Ectodermal cell (in vitro differentiated cells): Measurements from ENCODE around the gene FBXO42.

Source experiments
- H3K27ac ChIP-seq: 2 replicates; pipeline ENCODE4 v1.7.0; 2013; ENCODE audit warnings: mild to moderate bottlenecking, low read depth, low read length; ENCODE audit not compliant: insufficient read depth, poor library complexity, severe bottlenecking
- H3K27me3 ChIP-seq: 2 replicates; pipeline ENCODE4 v1.7.0; 2013; ENCODE audit warnings: mild to moderate bottlenecking, low read length; ENCODE audit not compliant: insufficient read depth, control insufficient read depth, poor library complexity, severe bottlenecking
- H3K36me3 ChIP-seq: one replicate; pipeline ENCODE4 v1.7.0; 2013; ENCODE audit warnings: low read length; ENCODE audit not compliant: control insufficient read depth, insufficient read depth
- H3K4me1 ChIP-seq: one replicate; pipeline ENCODE4 v1.7.0; 2013; ENCODE audit warnings: low read length; ENCODE audit not compliant: control insufficient read depth, insufficient read depth
- H3K4me3 ChIP-seq: 2 replicates; pipeline ENCODE4 v1.7.0; 2013; ENCODE audit warnings: low read depth, low read length, control low read depth; ENCODE audit not compliant: insufficient read depth
- H3K9me3 ChIP-seq: 2 replicates; pipeline ENCODE4 v1.7.0; 2013; ENCODE audit warnings: mild to moderate bottlenecking, low read length, moderate library complexity; ENCODE audit not compliant: control insufficient read depth
- WGBS, 2 experiments: methylation state at CpG; one replicate each; pipeline ENCODE4 v1.1.7; 2013; ENCODE audit warnings: missing lambda C conversion rate in 2 of 2; 5-methylcytosine and 5-hydroxymethylcytosine counted together

Gene FBXO42

DNA sequence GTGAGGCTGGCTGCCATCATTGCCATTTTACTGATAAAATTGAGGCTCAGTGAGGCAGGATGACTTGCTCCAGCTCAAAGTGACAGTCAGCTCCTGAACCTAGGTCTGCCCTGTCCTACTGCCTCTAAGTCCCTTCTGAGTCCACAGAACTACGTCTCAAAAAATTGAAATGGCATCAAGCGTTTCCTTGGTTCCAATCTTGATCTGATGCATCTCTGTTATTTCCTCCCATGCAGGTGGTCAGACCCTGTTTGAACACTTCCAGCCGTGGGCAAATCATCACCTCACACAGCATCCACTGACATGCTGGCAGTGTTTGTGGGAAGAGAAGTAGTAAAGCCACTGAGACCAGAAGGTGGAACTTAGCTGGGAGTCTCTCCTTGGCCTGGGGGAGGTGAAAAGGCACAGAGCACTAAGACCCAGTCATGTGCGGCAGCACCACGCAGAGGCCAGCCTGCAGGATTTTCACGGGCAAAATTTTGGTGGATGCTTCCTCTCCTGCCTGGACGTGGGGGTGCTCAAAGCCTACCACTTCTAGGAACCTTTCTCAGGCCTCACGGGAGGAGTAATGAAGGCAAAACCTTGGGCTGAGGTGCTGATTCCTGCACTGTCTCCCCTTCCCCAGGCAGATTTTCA lies 107.5 kb downstream of the FBXO42 start:
- WGBS, 2 experiments, result 82% methylated on average over 7 to 8 of the region's 8 CpGs
- Histone ChIP-seq H3K4me1 (no peaks in the 10 kb centered on the region), H3K27ac (no peak overlapping the region), H3K4me3 (no peak overlapping the region), H3K9me3 (no peaks in the 10 kb centered on the region), H3K27me3 (no peaks in the 10 kb centered on the region), H3K36me3 (peaks cover 6% of the 10 kb centered on the region)

DNA sequence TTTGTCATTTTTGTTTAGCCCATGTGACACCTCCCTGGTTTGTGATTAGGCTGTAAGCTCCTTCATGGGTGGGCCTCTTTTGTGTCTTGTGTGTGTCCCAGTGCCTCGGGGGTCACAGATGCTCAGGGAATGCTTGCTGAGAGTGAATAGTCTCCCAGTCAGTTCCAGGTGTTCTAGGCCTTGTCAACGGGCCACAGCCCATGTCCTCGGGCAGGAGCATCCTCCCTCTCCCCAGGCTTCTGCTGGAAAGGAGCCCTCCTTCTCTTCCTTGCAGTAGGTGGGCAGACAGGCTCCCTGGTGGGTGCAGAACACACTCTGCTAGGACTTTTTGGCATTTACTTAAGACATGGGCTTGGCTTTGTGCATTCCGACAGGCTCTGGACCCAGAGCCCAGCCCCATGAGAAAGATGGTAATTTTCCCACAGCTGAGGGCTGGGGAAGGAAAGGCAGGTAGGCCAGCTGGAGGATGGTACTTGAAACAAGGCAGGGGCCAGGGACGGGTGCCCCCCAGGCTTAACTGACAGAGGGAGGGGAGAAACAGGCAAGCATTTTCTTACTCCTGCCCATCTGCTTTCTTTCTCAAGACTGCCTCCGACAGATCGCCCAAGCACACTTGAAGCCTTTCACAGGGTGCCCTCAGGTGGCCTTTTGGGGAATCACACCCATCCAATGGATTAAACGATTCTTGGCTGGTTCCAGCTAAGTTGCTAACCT lies 108.2 kb downstream of the FBXO42 start:
- H3K4me1 ChIP-seq, result no peaks in the 10 kb centered on the region
- no peaks in the 10 kb centered on the region for H3K36me3 ChIP-seq
- WGBS, 2 experiments, result 43% methylated on average over 8 of the region's 8 CpGs
- no peak overlapping the region for H3K27ac ChIP-seq
- no peaks in the 10 kb centered on the region for H3K27me3 ChIP-seq
- H3K9me3 ChIP-seq, result no peaks in the 10 kb centered on the region
- no peak overlapping the region for H3K4me3 ChIP-seq

DNA sequence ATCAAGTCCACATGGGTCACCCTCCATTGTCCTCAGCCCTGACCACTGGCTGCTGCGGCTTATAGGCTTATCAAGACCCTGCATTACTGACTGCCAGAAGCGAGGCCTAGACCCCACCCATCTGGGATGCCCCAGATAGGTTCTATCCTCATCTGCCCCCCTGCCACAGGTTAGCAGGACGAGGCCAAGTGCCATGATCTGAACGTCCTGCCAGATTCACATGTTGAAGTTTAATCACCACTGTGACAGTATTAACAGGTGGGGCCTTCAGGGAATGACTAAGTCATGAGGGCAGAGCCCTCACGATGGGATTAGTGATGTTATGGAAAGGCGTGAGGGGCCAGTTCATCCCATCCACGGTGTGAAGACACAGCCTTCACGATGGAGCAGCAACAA lies 109.1 kb downstream of the FBXO42 start:
- H3K9me3 ChIP-seq, result no peaks in the 10 kb centered on the region
- no peak overlapping the region for H3K4me3 ChIP-seq
- H3K27me3 ChIP-seq, result no peaks in the 10 kb centered on the region
- 88 to 93% methylated on average over 8 of the region's 8 CpGs for WGBS, 2 experiments
- H3K4me1 ChIP-seq, result no peaks in the 10 kb centered on the region
- H3K27ac ChIP-seq, result no peak overlapping the region
- H3K36me3 ChIP-seq, result no peaks in the 10 kb centered on the region

DNA sequence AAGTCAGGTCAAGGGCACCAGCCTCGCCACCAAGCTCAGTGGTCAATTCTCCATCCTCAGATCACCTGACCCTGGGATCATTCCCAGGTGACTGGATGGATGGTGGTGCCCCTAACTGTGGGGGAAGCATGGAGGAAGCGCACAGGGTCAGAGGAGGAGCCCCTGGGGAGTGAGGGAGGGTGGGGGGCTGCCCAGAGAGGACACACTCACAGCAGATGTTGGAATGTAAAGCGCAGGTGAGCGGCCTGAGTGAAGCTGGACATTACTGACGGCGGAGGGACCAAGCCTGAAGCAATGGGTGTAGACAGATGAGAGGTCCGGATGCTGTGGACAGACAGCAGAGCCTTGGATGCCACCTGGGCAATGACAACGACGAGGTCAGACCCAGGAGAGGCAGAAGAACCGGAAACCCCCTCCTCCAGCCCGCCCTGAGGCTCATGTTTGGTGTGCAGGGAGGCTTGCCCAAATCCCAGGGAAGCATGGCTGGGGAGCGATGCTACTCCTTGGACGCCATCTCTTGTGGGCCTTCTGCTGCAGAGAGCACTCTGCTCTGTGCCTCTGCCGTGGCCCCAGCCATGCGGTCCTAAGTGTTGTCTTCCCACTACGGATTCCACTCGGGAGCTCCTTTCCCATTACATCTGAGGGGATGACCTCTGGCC lies 109.6 kb downstream of the FBXO42 start:
- no peak overlapping the region for H3K4me3 ChIP-seq
- H3K4me1 ChIP-seq, result peaks cover 1% of the 10 kb centered on the region
- no peaks in the 10 kb centered on the region for H3K9me3 ChIP-seq
- H3K27ac ChIP-seq, result no peak overlapping the region
- WGBS, 2 experiments, result 92 to 95% methylated on average over 17 of the region's 17 CpGs
- no peaks in the 10 kb centered on the region for H3K36me3 ChIP-seq
- no peaks in the 10 kb centered on the region for H3K27me3 ChIP-seq

DNA sequence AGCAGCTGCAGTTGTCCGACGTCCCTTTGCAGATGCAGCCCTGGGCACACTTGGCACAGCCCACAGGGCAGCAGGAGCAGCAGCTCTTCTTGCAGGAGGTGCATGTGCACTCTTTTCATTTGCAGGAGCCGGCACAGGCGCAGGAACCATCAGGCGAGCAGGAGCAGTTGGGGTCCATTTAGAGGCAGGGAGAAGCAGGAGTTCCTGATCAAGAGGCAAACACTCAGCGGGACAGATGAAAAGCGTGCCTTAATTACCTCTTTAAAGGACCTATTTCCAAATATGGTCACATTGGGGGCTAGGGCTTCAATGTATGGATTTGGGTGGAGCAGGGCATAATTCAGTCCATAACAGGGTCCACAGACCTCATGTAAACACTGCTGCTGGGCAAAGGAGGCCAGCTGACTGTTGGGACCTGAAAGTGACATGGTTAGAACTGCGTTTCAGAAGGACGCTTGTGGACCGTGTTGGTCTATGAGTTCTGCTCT lies 111.0 kb downstream of the FBXO42 start:
- 82 to 83% methylated on average over 10 of the region's 10 CpGs for WGBS, 2 experiments
- no peak overlapping the region for H3K27ac ChIP-seq
- H3K9me3 ChIP-seq, result no peaks in the 10 kb centered on the region
- peaks cover 4% of the 10 kb centered on the region for H3K27me3 ChIP-seq
- peaks cover 9% of the 10 kb centered on the region for H3K4me1 ChIP-seq
- H3K4me3 ChIP-seq, result no peak overlapping the region
- H3K36me3 ChIP-seq, result no peaks in the 10 kb centered on the region

DNA sequence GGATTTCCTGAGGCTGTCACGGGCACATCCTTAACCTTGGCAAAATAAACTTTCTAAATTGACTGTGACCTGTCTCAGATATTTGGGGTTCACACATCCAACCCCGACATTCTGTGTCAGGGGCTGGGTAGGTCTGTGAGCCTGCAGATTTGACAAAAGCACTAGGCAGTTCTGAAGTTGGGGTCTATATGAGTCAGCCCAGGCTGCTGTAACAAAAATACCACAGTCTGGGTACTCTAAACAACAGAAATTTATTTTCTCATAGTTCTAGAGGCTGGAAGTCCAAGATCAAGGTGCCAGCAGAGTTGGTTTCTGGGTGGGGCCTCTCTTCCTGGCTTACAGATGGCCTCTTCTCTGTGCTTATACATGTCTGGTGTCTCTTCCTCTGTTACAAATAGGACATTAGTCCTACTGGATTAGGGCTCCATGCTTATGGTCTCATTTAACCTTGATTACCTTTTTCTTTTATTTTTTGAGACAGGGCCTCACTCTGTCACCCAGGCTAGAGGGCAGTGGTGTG lies 112.2 kb downstream of the FBXO42 start:
- Histone ChIP-seq H3K27me3 (peaks cover 5% of the 10 kb centered on the region), H3K4me1 (peaks cover 10% of the 10 kb centered on the region), H3K36me3 (no peaks in the 10 kb centered on the region), H3K4me3 (no peak overlapping the region), H3K9me3 (no peaks in the 10 kb centered on the region), H3K27ac (no peak overlapping the region)
- WGBS, 2 experiments, result 93 to 97% methylated on average over 2 of the region's 2 CpGs

DNA sequence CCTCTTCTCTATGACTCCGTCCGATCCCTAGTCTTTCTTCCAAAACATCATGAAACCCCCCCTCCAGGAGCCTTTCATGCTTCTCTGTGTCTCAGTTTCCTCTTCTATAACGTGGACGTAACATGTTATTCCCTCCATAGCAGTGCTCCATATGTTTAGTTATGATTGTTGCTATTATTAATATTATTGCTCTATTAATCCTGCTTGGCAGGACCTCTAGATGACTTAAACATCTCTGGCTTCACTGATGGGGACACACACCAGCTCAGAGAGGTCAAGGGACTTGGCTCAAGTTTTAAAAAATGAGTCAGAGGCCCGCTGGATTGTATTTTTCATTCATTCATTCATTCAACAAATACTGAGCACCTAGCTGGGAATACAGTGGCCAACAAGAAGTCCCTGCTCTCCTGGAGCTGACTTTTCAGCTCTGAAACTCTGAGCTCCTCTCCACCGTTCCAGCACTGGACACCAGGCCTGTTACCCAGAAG lies 114.9 kb downstream of the FBXO42 start:
- H3K4me1 ChIP-seq, result peaks cover 10% of the 10 kb centered on the region
- peaks cover 5% of the 10 kb centered on the region for H3K27me3 ChIP-seq
- H3K4me3 ChIP-seq, result peak overlapping the region; percentile 72
- 45 to 49% methylated on average over 4 to 5 of the region's 6 CpGs for WGBS, 2 experiments
- no peak overlapping the region for H3K27ac ChIP-seq
- H3K36me3 ChIP-seq, result no peaks in the 10 kb centered on the region
- H3K9me3 ChIP-seq, result no peaks in the 10 kb centered on the region

DNA sequence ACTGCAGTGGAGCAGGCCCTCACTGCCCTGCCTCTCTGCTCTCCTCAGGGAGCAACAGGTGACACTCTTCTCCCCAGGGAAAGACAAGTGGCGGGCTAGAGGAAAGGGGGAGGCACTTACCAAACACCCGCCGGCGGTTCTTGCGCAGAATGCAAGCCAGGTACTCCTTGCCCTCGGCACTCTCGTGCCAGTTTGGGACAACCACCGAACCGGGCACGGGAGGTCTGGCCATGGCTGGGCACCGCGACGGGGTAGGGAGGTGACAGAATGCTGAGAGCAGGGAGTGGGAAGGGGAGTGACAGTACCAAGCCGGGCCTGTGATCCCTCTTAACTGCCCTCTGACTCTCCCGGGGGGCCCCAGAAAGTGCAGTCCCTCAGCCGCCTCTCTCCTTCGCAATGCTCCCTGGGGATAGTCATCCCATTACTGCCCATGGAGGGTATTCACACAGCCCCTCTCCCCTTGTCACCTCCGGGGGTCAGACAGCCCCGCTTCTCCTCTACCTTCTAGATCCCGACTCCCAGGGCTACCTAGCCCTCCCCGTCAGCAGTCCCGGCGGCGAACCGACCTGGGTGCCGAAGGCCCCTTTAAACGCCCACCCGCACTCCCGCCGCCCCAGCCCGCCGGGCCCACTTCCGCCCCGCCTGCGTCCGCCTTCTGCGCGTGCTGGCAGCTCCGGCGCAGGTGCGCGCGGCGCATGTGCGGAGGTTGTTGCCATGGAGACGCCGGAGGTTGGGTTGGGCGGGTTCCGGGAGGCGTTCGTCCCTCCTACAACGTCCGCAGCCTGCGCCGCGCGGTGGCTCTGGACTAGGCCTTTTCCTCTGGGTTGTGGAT lies 115.6 kb downstream of the FBXO42 start, which contains the start of gene CPLANE2:
Gene CPLANE2, minus strand, starts transcription at position 673 of the 832 bp plus-strand sequence. Its CDS starts 441 bp downstream, at position 232.
- H3K4me1 ChIP-seq, result peaks cover 10% of the 10 kb centered on the region
- peak within 1 kb of the TSS; percentile 72 for H3K4me3 ChIP-seq
- H3K27me3 ChIP-seq, result peaks cover 5% of the 10 kb centered on the region
- no peaks in the 10 kb centered on the region for H3K9me3 ChIP-seq
- H3K36me3 ChIP-seq, result no peaks in the 10 kb centered on the region
- H3K27ac ChIP-seq, result no peak within 1 kb of the TSS
- 1% methylated on average over 57 of the region's 57 CpGs for WGBS, 2 experiments

DNA sequence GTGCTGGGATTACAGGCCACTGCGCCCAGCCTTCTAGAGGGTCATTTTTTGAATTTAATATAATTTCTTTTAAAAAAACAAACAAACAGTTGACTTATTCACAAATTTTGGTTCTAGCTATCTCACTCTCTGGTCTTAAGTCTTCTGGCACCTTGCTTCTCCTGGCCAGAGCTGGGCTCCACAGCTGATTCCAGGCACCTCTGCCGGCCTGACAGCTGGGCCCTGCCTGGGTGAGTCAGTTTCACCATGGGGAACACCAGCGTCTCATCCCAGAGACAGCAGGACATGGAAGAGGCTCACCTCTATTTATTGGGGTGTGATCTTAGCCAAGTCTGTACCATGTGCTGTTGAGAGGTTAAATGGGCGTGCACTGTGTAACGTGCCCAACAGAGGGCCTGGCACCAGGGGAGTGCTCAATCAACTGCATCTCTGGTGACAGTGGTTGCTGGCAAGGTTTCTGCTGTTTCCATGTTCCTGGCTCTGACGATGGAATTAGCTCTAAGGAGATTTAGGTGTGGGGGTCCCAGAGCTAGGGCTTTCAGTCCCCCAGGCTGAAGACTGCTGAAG lies 116.3 kb downstream of the FBXO42 start:
- Histone ChIP-seq H3K27ac (no peak overlapping the region), H3K4me1 (peaks cover 10% of the 10 kb centered on the region), H3K36me3 (no peaks in the 10 kb centered on the region), H3K27me3 (peaks cover 5% of the 10 kb centered on the region), H3K9me3 (no peaks in the 10 kb centered on the region), H3K4me3 (peak overlapping the region; percentile 72)
- WGBS, 2 experiments, result 49 to 52% methylated on average over 6 of the region's 6 CpGs
